Retina (tissue), 1 donor: ENCODE results near the gene DIABLO.
A peak's percentile ranks its signal among the peaks of the same experiment; 100 is the strongest.
"Not testable (repeated sequence)": the region's sequence is repeated elsewhere in the genome, so short reads cannot be mapped to it uniquely, and the experiment has no call there.

Experiments
- DNase-seq: peaks from one replicate; pipeline ENCODE4 v3.0.0-alpha.2; 2016

The DIABLO gene

DNA sequence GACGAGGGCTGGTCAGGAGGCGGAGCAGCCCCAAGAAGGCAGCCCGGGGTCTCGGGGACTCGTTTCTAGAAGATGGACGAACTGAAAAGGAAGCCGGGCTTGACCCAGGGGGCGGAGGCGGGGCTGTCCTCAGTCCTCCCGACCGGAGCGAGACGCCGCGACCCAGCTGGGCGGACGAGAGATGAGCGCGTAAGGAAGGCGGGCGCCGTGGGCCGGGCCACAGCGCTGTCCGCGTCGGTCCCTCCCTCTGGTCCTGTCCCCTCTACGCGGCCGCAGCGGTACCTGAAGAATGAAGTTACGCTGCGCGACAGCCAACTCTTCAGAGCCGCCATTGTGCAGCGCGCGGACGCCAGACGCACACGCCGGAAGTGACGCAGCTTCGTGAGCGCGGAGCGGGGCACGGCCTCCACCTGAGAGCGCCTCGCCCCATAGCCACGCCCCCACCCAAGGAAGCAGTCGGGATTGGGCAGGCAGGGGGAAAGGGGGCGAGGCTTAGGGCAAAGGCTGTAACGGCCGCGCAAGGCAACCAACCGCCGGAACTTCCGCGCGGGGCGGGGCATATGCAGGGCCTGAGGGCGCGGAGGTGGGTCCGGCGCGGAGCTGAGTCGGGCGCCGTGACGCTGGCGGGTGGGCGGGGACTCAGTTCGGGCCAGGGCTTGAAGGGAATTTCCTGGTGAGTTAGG lies at the start of gene DIABLO:
Gene DIABLO (minus strand): TSS at position 370 of the 683 bp plus-strand sequence. CDS start 38 bp downstream, at position 332.
- DNase-seq, result peak; percentile 99

DNA sequence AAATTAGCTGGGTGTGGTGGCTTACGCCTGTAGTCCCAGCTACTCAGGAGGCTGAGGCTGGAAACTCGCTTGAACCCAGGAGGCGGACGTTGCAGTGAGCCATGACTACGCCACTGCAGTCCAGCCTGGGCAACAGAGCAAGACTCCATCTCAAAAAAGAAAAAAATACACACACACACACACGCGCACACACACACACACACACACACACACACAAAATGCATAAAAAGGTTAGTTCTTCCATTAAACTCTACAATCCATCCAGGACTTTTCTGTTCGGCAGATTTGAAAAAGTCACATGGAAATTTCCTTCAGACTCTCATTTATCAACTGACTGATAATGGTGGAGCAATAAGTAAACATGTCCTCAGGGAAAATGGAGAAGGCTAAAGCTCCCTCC lies 49.6 kb upstream of the DIABLO start:
- DNase-seq, result no peak

DNA sequence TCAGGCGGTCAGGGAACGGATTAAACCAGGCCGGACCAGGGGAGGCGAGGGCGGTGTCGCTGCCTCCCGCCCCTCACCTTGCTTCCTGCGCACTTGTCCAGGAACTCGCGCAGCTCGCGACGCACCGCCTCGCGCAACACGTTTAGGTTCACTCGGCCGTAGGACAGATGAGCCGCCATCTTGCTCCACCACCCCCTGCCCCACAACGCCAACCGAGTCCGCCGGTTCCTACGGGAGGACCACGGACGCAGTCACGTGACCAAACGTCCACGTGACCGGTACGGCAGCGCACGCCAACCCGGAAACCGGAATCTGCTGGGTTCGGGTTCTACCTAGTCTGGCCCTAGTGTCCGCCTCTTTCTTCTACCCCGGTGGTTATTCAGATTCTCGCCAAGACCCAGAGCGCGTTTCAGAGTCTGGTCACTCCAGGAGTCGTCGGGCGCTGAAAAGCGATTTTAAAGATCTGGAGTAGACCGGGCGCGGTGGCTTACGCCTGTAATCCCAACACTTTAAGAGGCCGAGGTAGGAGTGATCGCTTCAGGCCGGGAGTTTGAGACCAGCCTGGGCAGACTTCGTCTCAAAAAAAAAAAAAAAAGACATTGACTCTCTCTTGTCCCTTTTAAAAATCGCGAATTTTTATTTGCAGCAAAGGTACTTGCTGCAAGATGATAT lies 40.5 kb upstream of the DIABLO start, which contains the start of gene VPS33A:
Gene VPS33A (minus strand): TSS at position 265 of the 672 bp plus-strand sequence. CDS start 86 bp downstream, at position 179.
- peak; percentile 97 for DNase-seq

DNA sequence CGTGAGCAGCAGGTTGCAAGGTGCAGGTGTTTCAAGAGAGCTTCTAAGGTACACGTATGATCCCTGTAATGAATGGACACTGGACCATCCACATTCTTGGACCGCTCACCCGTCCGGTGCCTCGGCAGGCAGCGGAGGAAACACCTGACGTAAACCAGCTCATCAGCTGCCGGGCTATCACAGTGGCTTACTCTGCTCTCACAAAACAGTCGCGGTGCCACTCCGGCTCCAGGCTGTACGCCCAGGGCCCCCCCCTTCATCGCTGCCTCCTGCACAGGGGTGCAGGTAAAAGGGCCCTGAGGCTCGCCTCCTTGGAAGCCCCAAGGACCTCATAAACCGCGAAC lies 40.0 kb upstream of the DIABLO start:
- DNase-seq, result no peak

DNA sequence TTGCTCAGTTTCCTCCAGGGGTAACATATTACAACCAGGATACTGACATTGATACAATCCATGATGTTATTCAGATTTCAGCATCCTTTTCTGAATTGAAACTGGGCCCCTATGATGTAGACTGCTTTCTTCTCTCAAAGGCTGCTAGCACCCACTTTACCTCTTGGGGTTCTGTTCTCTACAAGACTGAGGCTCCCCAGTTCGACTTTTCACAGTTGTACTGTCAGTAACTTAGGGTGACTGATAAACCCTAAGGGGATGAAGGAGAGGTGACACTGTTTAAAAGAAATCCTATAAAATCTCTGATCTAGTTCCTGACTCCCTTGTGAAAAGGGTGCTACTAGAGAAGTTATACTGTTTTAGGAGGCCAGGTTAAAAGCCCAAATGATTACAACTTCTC lies 39.6 kb upstream of the DIABLO start:
- no peak for DNase-seq

DNA sequence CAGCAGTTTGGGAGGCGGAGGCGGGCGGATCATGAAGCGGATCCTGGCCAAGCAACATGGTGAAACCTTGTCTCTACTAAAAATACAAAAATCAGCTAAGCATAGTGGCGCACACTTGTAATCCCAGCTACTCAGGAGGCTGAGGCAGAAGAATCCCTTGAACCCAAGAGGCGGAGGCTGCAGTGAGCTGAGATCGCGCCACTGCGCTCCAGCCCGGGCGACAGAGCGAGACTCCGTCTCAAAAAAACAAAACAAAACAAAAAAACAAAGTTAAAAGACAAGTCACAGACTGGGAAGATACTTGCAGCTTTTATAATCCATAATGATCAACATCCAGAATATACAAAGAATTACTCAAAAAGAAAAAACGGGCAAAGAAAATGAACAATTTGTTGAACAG lies 34.9 kb upstream of the DIABLO start:
- DNase-seq, result not testable (repeated sequence)

DNA sequence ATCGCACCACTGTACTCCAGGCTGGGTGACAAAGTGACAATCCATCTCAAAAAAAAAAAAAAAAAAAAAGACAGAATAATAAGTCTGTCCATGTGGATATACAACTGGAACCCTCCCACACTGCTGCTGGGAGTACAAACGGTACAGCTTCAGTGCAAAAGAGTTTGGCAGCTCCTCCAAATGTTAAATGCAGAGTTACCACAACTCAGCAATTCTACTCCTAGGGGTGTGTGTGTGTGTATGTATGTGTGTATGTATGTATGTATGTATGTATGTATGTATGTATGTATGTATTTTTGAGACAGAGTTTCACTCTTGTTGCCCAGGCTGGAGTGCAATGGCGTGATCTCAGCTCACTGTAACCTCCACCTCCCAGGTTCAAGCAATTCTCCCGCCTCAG lies 33.1 kb upstream of the DIABLO start:
- DNase-seq, result not testable (repeated sequence)

DNA sequence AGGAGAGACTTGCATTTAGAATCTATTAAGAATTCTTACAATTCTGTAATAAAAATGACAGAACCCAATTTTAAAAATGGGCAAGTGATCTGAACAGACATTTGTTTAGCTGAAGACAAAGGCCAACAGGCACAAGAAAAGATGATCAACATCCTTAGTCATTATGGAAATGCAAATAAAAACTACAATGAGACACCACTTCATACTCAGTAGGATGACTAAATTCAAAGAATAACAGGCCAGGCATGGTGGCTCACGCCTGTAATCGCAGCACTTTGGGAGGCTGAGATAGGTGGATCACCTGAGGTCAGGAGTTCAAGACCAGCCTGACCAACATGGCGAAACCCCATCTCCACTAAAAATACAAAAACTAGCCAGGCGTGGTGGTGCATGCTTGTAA lies 32.6 kb upstream of the DIABLO start:
- not testable (repeated sequence) for DNase-seq

DNA sequence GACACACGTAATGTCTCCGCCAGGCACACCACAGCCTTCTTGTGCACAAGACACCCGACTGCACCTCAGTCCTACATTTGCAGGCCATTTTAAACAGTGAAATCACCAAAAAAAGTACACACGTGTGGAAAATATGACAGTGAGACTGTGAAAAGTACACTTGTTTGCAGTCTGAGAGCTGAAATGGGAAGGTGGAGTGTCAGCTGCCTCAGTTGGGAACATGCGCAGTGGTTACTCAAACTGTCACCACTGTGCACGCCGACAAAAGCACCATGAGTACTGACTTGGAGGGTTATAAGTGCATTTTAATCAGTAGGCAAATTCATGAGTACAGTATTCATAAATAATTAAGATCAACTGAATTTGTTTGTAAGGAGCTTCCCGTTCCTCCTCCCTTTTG lies 24.7 kb upstream of the DIABLO start:
- no peak for DNase-seq

DNA sequence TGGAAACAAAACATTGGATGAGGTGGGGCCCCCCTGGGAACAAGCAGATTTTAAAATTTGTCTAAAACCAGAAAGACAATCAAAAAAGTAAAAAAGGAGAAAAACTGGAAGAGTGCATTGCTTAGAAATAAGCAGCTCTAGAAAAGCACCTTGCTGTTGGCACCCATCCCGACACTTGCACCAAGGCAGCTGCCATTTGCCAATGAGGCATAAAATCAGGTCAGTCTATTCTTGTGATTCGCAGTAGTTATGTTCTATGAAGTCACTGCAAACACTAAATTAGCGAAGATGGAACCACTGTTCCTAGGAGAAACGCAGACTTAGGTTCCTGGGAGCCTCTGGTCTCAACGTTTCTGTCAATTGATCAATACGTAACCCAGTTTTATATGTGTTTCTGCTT lies 24.2 kb upstream of the DIABLO start:
- DNase-seq, result no peak

DNA sequence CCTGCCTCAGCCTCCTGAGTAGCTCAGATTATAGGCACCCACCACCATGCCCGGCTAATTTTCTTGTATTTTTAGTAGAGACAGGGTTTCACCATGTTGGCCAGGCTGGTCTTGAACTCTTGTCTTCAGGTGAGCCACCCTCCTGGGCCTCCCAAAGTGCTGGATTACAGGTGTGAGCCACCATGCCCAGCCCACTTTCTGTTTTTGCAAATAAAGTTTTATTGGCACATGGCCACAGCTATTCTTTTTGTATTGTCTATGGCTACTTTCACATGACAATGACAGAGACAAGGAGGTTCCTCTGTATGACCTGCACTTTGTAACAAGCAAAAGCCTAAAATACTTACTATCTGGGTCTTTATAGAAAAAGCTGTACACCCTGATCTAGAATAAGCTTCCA lies 19.7 kb upstream of the DIABLO start:
- no peak for DNase-seq

DNA sequence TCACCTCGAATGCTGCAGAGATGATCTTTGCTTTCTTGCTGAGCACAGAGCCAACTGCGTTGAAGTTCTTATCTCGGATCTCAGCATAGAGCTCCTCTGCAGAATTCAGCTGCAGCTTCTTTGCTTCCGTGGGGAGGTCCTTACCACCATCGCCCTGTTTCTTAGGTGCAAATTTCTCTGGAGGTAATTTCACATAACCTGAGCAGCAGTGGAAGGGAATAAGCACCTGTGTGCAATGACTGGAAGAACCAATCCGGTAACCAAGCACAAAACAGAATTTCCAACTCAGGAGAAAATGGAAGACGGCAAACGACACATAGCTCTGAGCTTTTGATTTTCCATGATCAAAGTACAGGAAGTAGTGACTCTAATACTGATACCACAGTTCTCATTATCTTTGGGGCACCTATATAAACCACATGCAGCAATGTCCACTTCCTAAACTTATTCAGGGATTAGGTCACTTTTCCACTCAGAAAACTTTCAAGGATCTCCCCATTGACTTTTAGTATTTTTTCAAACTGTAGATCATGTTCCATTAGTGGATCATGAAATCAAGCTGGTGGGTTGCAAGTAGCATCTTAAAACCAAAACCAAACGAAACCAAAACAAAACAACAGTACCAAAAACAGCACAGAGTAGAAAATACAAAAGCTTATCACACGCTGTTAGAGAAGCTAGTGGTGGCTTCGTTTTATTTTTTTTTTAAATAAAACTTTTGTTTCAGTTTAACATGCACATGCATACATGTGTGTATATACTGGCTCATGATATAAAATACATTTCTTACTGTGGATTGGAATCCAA lies 18.9 kb upstream of the DIABLO start:
- no peak for DNase-seq

DNA sequence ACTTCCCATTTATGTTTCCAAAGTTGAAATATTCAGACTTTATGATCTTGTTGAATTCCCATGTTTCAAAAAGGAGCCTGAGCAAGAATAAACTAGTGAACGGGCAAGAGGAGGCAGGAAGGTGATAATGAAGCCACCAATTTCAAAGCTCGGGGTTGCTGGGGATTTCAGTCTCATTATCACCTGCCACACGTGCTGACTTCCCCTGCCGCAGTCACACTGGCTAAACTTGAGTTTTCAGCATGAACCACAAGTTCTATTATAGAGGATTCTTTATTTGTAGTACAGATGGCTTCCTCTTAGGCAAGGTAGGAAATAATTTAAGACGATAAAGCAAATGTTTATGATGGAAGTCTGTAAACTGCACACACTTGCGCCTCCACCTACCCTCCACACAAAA lies 18.1 kb upstream of the DIABLO start:
- no peak for DNase-seq

DNA sequence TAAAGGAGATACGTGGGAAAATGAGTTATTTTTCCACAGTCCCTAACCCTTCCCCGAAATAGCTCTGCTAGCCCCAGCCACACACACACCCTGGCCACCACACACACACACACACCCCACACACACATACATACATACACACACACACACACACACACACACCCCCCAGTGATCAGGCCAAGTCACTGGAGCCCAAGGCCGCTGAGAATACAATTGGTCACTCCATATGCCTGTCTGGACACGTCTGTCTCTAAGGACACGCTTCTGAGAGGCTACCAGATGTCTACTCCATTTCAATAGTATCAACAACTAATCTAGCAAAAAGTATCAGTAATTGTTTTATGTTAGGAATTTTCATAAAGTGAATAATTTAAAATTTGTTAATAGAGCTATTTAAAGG lies 13.0 kb upstream of the DIABLO start:
- no peak for DNase-seq

DNA sequence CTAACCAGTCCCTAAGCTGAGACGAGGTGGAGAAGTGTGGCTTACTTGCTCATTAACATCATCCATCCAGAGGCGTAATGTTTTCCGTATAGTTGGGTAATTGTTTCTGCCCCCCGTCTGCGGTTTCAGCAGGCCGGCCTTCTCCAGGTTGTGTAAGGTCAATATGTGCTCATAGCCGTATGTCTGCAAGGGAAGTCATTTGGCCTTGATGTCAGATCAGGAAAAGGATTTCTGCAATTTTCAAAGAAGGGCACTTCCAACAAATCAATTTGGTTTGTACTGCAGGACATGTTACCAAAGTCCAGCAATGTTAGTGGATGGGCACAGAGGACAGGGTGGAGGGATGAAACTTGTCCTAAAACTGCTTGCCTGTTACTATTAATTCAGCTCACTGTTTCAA lies 9.9 kb upstream of the DIABLO start:
- no peak for DNase-seq

DNA sequence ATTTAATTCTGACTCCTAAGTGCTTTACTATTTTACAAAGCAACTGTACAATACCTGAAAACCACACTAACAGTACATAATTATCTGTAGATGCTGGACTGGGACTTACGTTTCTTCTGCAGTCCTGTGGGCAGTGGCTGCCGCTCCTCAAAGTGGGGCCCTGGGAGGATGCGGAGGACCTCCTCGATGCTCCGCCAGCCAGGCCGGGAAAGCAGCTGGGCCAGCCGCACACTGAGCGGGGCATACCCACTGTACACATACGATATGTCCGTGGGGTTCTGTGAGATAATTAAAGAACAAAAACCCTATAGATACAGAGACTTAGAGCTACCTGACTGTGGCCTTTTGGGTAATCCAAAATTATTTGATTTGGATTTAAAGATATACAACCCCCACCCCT lies 6.8 kb upstream of the DIABLO start:
- no peak for DNase-seq

DNA sequence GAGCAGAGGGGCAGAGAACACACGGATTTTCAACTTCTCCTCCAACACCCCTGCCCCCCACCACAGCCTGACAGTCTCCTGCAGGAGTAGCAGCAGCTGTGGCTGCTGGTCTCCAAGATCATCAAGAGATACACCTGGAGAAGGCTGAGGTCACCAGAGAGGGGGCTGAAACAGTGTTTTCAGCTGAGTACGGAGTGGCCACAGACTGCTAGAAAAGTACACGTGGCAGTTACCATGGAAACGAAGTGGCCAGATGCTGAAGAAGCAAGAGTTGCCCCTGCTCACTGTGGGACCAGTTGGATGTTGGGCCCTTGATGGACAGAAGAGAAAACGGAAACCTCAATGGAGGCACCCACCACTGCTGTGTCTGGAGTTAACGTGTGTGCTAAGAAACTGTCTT lies 4.9 kb upstream of the DIABLO start:
- no peak for DNase-seq

DNA sequence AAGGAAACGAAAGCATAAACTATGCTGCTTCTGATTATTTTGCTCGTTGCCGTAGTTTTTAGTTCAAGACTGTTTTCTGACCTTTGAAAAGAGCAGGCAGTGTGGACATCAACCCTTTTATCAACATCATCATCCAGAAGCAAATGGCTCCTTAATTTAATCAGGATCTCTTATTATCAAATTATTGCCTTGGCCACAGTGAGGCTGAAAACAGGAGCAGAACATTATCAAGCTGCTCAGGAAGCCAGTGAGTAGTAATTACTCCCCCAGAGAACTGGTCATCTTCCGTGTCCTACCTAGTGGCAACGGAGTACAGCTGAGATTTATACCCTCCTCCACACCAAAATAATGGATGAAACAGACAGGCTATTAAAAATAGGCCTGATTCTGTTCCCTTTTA lies 2.2 kb upstream of the DIABLO start:
- no peak for DNase-seq

DNA sequence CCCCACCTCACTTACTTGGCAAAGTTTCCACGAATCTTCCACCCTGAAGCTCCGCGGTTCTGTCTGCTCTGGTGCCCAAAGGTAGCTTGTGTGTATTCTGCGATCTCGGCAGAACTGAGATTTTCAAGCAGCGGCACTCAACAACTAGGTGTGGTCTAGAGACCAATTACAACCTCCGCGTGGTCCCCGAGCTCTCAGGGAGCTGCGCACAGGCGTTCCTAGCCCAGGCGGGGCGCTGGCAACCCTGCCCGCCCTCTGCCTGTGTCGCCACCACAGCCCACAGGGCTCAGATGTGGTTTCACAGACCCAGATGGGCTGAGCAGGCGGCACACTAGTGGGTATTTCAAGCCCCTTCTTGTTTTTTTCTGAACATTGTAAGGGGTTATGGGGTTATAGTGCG lies 1.5 kb upstream of the DIABLO start:
- no peak for DNase-seq

DNA sequence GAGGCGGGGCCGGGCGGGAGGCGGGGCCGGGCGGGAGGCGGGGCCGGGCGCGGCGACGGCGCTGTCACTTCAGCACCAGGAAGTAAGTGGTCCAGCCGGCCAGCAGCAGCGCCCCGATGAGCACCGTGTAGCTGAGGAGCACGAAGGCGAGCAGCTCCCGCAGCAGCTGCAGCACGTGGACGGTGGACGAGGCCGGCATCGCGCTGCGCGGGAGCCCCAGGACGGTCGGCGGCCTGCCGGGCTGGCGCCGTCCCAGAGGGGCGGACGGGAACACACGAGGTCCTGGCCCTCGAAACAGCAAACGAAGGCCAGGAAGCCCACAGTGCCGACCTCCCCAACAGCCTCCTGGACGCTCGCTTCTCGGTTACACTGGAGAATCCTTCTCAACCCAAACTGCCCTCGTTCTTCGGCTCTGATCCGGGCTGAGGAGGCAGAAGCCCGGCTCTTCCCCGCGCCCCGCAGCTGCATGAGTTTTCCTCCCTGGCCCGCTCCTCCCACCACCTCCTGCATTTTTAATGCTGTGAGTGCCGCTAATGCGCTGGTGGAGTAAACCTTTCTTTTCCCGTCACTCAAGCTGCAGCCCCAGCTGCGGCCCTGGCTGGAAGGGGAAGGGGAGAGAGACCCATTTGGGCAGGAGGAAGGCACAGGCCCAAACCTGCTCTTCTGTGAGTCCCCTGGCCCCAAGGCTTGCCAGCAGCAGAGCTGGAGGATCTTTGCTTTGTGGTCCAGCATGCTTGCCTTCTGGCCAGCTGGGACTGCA lies 694 bp upstream of the DIABLO start:
- DNase-seq, result no peak

DNA sequence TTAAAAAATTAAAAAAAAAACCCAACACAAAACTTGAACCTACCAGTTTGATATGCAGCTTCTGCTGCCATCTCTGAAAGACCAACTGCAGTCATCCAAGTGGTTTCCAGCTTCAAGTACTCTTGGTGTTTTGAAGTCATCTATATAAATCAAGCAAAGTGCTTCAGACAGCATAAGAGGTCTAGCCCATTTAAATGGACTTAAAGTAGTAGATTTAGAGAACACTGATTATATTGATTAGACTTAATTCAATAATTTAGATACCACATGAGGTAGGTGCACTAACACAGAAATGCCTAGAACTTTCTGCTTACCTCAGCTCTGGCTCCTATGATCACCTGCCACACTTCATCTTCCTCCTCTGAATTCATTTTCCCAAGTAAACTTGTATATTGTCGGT lies 9.4 kb downstream of the DIABLO start:
- no peak for DNase-seq

DNA sequence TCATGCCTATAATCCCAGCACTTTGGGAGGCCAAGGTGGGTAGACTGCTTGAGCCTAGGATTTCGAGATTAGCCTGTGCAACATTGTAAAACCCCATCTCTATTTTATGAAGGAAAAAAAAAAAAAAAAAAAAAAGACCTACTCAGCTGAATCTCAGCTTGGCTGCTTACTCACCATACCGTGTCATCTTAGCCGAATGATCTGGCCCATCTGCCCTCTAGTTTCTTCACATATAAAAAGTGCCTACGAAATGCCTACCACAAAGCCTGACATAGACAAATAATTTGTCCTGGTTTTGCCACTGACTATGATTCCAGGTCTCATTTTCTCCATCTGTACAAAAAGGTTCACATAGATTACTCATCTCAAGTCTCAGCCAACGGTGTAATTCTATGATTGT lies 10.1 kb downstream of the DIABLO start:
- no peak for DNase-seq
